ENCODE data around the gene TIAM2.

- TF ChIP-seq, protein P1, sequence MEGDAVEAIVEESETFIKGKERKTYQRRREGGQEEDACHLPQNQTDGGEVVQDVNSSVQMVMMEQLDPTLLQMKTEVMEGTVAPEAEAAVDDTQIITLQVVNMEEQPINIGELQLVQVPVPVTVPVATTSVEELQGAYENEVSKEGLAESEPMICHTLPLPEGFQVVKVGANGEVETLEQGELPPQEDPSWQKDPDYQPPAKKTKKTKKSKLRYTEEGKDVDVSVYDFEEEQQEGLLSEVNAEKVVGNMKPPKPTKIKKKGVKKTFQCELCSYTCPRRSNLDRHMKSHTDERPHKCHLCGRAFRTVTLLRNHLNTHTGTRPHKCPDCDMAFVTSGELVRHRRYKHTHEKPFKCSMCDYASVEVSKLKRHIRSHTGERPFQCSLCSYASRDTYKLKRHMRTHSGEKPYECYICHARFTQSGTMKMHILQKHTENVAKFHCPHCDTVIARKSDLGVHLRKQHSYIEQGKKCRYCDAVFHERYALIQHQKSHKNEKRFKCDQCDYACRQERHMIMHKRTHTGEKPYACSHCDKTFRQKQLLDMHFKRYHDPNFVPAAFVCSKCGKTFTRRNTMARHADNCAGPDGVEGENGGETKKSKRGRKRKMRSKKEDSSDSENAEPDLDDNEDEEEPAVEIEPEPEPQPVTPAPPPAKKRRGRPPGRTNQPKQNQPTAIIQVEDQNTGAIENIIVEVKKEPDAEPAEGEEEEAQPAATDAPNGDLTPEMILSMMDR (conservative IDR thresholded peaks at IDR 0.05; ENCODE audit: low read length): no peak
- no peak for TF ChIP-seq EZH2phosphoT487 (IDR thresholded peaks at IDR 0.05; ENCODE audit: borderline replicate concordance, low read depth, low read length)
These were observed 217.0 kb downstream of the TIAM2 start for GRCh38 chr6:155212106-155212505.
